ENCODE results near the gene TRIM33.
A peak's percentile ranks its signal among the peaks of the same experiment; 100 is the strongest.
"Not testable (repeated sequence)": the region's sequence is repeated elsewhere in the genome, so short reads cannot be mapped to it uniquely, and the experiment has no call there.

TRIM33 gene

DNA sequence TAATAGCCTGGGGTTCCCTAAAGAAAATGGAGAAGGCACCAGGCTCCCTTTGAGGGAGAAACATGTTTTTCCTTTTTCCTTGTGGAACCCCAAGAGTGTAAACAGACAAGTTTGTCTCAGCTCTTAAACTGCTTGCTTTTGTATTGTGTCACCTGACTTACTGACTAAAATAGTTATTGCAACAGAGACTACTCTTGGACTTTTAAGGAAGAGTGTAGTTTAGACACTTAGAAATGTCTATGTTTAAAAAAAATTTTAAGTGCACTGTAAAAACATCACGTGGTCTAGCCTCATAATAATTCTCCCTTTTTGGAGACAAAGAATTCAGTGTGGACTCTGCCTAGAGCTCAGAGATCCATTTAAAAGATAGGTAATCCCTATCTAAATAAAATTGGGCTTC, 141.1 kb downstream of the TRIM33 start:
- no peak for DNase-seq
- in situ Hi-C loops (cut with MboI; ENCODE audit: low pct_unique_long_range_greater_than_20kb, low sequenced_read_pairs), result no loop called here

DNA sequence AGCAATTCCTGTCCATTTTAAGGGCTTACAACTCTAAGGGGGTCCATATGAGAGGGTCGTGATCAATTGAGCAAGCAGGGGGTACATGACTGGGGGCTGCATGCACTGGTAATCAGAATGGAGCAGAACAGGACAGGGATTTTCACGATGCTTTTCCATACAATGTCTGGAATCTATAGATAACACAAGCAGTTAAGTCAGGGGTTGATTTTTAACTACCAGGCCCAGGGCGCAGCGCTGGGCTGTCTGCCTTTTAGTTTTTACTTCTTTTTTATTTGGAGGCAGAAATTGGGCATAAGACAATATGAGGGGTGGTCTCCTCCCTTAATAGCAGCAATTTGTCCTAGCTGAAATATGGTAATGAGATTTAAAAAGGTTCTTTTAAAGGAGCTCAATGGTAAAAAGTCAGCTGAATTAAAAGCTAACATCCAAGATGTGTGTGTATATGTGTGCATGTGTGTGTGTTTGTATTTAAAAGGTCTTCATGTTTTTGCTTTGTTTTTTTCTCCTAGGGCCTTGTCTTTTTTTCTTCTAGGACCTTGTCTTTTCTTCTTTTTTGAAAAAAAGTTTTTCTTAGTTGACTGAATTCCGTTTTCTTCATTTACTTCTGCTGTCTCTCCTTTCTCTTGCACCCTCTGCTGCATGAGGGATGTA, 141.6 kb downstream of the TRIM33 start:
- in situ Hi-C loops (cut with MboI; ENCODE audit: low pct_unique_long_range_greater_than_20kb, low sequenced_read_pairs), result not testable (repeated sequence)

GRCh38 chr1:114368560-114369255, 142.3 kb downstream of the TRIM33 start:
- DNase-seq, result no peak
- in situ Hi-C loops (cut with MboI; ENCODE audit: low pct_unique_long_range_greater_than_20kb, low sequenced_read_pairs), result no loop called here

More for the DNA sequence above, 141.6 kb downstream of the TRIM33 start:
- not testable (repeated sequence) for DNase-seq

DNA sequence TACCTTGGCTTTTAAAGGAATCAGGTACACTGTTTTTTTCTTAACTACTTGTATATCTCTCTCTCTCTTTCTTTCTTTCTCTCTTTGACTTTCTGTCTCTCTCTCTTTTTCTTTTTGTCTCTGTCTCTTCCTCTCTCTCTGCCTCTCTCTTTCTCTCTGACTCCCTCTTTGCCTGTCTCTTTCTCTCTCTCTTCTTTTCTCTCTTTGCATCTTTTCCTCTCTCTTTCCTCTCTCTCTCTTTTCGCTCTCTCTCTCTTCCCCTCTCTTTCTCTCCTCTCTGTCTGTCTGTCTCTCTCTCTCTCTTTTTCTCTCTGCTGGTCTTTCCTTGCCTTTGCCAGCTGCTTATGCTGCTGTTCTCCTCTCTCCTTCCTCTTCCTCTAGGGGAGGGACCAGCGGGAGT, 143.2 kb downstream of the TRIM33 start:
- in situ Hi-C loops (cut with MboI; ENCODE audit: low pct_unique_long_range_greater_than_20kb, low sequenced_read_pairs), result no loop called here
- DNase-seq, result no peak

GRCh38 chr1:114363230-114363629, 147.8 kb downstream of the TRIM33 start:
- in situ Hi-C loops (cut with MboI; ENCODE audit: low pct_unique_long_range_greater_than_20kb, low sequenced_read_pairs), result not testable (repeated sequence)

GRCh38 chr1:114359791-114360190, 151.2 kb downstream of the TRIM33 start:
- no peak for DNase-seq
- in situ Hi-C loops (cut with MboI; ENCODE audit: low pct_unique_long_range_greater_than_20kb, low sequenced_read_pairs), result no loop called here

More at GRCh38 chr1:114363230-114363629, 147.8 kb downstream of the TRIM33 start:
- not testable (repeated sequence) for DNase-seq

DNA sequence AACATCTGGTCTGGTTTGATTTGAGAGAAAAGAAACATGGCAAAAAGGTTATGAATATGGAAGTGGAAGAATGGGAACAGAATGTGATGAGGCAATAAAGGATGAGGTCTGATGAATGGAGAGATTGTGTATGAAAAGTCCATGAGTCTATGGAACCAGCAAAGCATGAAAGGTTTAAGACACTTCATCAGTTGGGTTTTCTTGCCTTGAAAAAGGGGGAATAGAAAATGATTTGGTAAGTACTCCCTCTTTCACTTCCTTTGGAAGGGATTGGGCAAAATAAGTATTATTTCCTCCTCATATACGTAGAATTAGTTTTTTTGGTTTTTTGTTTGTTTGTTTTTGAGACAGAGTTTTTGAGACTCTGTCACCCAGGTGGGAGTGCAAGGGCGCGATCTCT, 155.8 kb downstream of the TRIM33 start:
- DNase-seq, result no peak
- in situ Hi-C loops (cut with MboI; ENCODE audit: low pct_unique_long_range_greater_than_20kb, low sequenced_read_pairs), result no loop called here

- DNase-seq, result peak; percentile 54
- in situ Hi-C loops (cut with MboI; ENCODE audit: low pct_unique_long_range_greater_than_20kb, low sequenced_read_pairs), result no loop called here
Observed at GRCh38 chr1:114353262-114353661, 157.7 kb downstream of the TRIM33 start.

DNA sequence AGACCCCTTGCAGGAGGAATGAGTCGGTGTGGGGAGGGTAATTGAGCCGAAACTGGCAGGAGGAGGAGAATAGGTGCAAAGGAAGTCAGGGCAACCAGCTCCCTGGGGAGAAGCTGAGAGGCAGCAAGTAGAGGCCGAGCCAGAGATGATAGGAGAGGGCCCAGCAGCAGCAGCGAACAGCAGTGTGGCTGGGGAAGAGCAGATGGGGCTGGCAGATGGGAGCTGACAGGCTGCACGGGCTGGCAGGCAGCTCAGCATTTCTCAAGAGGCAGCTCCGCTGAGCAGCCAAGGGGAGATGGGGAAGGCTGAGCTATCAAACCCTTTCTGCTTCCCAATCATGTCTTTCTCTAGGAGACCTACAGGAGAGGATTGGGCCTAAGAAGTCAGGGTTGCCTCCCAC, 158.2 kb downstream of the TRIM33 start:
- in situ Hi-C loops (cut with MboI; ENCODE audit: low pct_unique_long_range_greater_than_20kb, low sequenced_read_pairs), result no loop called here
- DNase-seq, result no peak

GRCh38 chr1:114350731-114351445, 160.1 kb downstream of the TRIM33 start:
- DNase-seq, result no peak
- in situ Hi-C loops (cut with MboI; ENCODE audit: low pct_unique_long_range_greater_than_20kb, low sequenced_read_pairs), result no loop called here

- in situ Hi-C loops (cut with MboI; ENCODE audit: low pct_unique_long_range_greater_than_20kb, low sequenced_read_pairs), result no loop called here
Observed at GRCh38 chr1:114349891-114350605, 161.0 kb downstream of the TRIM33 start.

GRCh38 chr1:114347431-114348209, 163.4 kb downstream of the TRIM33 start:
- DNase-seq, result no peak
- in situ Hi-C loops (cut with MboI; ENCODE audit: low pct_unique_long_range_greater_than_20kb, low sequenced_read_pairs), result no loop called here

More at GRCh38 chr1:114349891-114350605, 161.0 kb downstream of the TRIM33 start:
- no peak for DNase-seq

GRCh38 chr1:114346480-114347029, 164.4 kb downstream of the TRIM33 start:
- in situ Hi-C loops (cut with MboI; ENCODE audit: low pct_unique_long_range_greater_than_20kb, low sequenced_read_pairs), result no loop called here
- peak; percentile 99 for DNase-seq

GRCh38 chr1:114345930-114346479, 165.0 kb downstream of the TRIM33 start:
- in situ Hi-C loops (cut with MboI; ENCODE audit: low pct_unique_long_range_greater_than_20kb, low sequenced_read_pairs), result no loop called here
- DNase-seq, result peak; percentile 11

DNA sequence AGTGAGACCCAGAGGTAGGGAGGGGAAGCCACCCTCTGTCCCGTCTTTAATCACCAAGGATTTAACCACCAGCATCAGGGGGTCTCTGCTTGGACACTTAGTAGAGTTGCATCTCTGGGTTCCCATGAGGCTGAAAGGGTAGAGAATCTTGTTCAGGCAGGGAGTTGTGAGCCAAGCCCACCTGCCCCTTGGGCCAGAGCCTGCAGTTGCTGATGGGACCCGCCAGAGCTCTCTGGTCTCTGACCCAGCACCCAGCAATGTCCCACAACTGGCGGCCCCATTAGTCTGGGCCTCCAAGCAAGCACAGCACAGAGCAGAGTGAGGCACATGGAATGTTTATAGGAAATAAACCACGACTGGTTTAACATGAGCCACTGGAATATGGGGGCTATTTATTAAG, 166.3 kb downstream of the TRIM33 start:
- in situ Hi-C loops (cut with MboI; ENCODE audit: low pct_unique_long_range_greater_than_20kb, low sequenced_read_pairs), result no loop called here
- no peak for DNase-seq

Data from KBM-7 (cell line).